HG03095 (cell line): ENCODE data around the gene OR4D5.

Source experiments
- ATAC-seq: cut with Tn5 transposase; IDR thresholded peaks from one replicate; pipeline ENCODE4 v1.9.1; 2021; ENCODE audit warnings: moderate library complexity; ENCODE audit not compliant: unreplicated experiment

Gene OR4D5

GRCh38 chr11:123939317-123939716, at the start of gene OR4D5:
TSS of gene OR4D5 (plus strand) at chr11:123939617. CDS start at chr11:123939617, 0 bp downstream.
- no peak for ATAC-seq

GRCh38 chr11:123892031-123892430, 47.4 kb upstream of the OR4D5 start:
- ATAC-seq: no peak

- ATAC-seq: no peak
These were observed 39.6 kb upstream of the OR4D5 start for GRCh38 chr11:123899792-123900191.

- ATAC-seq: no peak
These were observed 37.5 kb upstream of the OR4D5 start, which contains the start of gene OR8D4 for GRCh38 chr11:123901867-123902266. TSS of gene OR8D4 (plus strand) at chr11:123902167. CDS start at chr11:123906432, 4,265 bp downstream.

- ATAC-seq: peak; percentile 97
These were observed 35.5 kb upstream of the OR4D5 start for GRCh38 chr11:123903932-123904331.

- no peak for ATAC-seq
These were observed 34.5 kb upstream of the OR4D5 start for GRCh38 chr11:123904932-123905331.

GRCh38 chr11:123905826-123906225, 33.6 kb upstream of the OR4D5 start:
- ATAC-seq: no peak

- ATAC-seq: no peak
These were observed 18.5 kb upstream of the OR4D5 start for GRCh38 chr11:123920943-123921342.

GRCh38 chr11:123924027-123924426, 15.4 kb upstream of the OR4D5 start:
- ATAC-seq: no peak

- ATAC-seq: no peak
These were observed 3.0 kb downstream of the OR4D5 start for GRCh38 chr11:123942413-123942812.

- ATAC-seq: no peak
These were observed 4.3 kb downstream of the OR4D5 start, which contains the start of gene OR6T1 for GRCh38 chr11:123943738-123944137. TSS of gene OR6T1 (minus strand) at chr11:123943838. CDS start at chr11:123943838, 0 bp downstream.

- ATAC-seq: no peak
These were observed 5.7 kb downstream of the OR4D5 start for GRCh38 chr11:123945132-123945531.

- no peak for ATAC-seq
These were observed 17.3 kb downstream of the OR4D5 start for GRCh38 chr11:123956752-123957151.

GRCh38 chr11:123973816-123974215, 34.4 kb downstream of the OR4D5 start:
- ATAC-seq: no peak

GRCh38 chr11:123976770-123977560, 37.5 kb downstream of the OR4D5 start:
- ATAC-seq: no peak

- ATAC-seq: no peak
These were observed 38.4 kb downstream of the OR4D5 start, which contains the start of gene OR10S1 for GRCh38 chr11:123977731-123978347. TSS of gene OR10S1 (minus strand) at chr11:123977781. CDS start at chr11:123977664, 117 bp downstream.

- ATAC-seq: no peak
These were observed 39.9 kb downstream of the OR4D5 start for GRCh38 chr11:123979311-123979710.
